ENCODE data around the gene CXADR.

- TF ChIP-seq POLR2A (IDR thresholded peaks at IDR 0.05; ENCODE audit: low read length) = no peak
- TF ChIP-seq GATA1 (IDR thresholded peaks at IDR 0.05; ENCODE audit: low read depth, low read length) = no peak
These were observed 100.4 kb downstream of the CXADR start for GRCh38 chr21:17613242-17613676.
